DMS153 treated with DMSO at 0.1 percent for 48 hours (cell line): Measurements from ENCODE around the gene CLRN3.

ENCODE experiments used
- DNase-seq: peaks from one replicate; lab custom pipeline; 2025; ENCODE audit not compliant: unreplicated experiment; lab: John Stamatoyannopoulos, UW

Gene CLRN3

GRCh38 chr10:127919418-127920271 lies 26.9 kb upstream of the CLRN3 start:
- peak; percentile 1 for DNase-seq

GRCh38 chr10:127918572-127918971 lies 25.8 kb upstream of the CLRN3 start:
- no peak for DNase-seq

- DNase-seq, result no peak
These were observed 24.1 kb upstream of the CLRN3 start for GRCh38 chr10:127916826-127917225.

- DNase-seq, result no peak
These were observed 22.6 kb upstream of the CLRN3 start for GRCh38 chr10:127915324-127915723.

- no peak for DNase-seq
These were observed 20.6 kb upstream of the CLRN3 start for GRCh38 chr10:127913368-127913759.

- DNase-seq, result no peak
These were observed 20.0 kb upstream of the CLRN3 start for GRCh38 chr10:127912607-127913367.

- DNase-seq, result no peak
These were observed 19.1 kb upstream of the CLRN3 start for GRCh38 chr10:127911867-127912257.

- no peak for DNase-seq
These were observed 18.6 kb upstream of the CLRN3 start for GRCh38 chr10:127911218-127911866.

- DNase-seq, result no peak
These were observed 17.7 kb upstream of the CLRN3 start for GRCh38 chr10:127910464-127910770.

GRCh38 chr10:127909716-127910463 lies 17.1 kb upstream of the CLRN3 start:
- no peak for DNase-seq

- no peak for DNase-seq
These were observed 16.2 kb upstream of the CLRN3 start for GRCh38 chr10:127908959-127909267.

- DNase-seq, result no peak
These were observed 15.6 kb upstream of the CLRN3 start for GRCh38 chr10:127908106-127908958.

GRCh38 chr10:127907411-127908105 lies 14.8 kb upstream of the CLRN3 start:
- no peak for DNase-seq

- DNase-seq, result peak; percentile 6
These were observed 14.0 kb upstream of the CLRN3 start, which contains the start of gene PTPRE for GRCh38 chr10:127906548-127907377. Gene PTPRE (plus strand): TSS chr10:127907103. CDS start chr10:128040882, 133,779 bp downstream.

- DNase-seq, result no peak
These were observed 13.1 kb upstream of the CLRN3 start for GRCh38 chr10:127905848-127906261.

GRCh38 chr10:127905001-127905847 lies 12.5 kb upstream of the CLRN3 start:
- DNase-seq, result no peak

GRCh38 chr10:127904311-127905000 lies 11.7 kb upstream of the CLRN3 start:
- no peak for DNase-seq
